Measurements from ENCODE around the gene PRKN.

PRKN gene

DNA sequence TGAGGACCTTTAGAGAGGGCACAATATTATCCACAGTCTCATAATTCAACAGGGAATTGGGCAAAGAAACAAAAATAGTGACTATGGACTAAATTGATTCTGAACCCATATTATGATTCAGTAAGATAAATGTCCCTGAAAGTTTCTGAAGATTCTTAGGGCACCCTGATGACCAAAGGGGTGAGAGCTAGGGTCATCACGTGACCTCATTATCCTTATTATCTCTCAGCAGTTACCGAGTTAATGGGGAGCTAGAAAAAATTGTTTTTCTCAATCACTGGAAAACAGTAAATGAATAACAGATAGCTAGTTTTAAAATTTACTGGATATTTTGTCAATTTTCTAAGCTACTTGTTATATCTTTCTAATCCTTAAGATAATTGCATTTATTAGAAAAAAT, 639.5 kb downstream of the PRKN start:
- DNase-seq = no peak

DNA sequence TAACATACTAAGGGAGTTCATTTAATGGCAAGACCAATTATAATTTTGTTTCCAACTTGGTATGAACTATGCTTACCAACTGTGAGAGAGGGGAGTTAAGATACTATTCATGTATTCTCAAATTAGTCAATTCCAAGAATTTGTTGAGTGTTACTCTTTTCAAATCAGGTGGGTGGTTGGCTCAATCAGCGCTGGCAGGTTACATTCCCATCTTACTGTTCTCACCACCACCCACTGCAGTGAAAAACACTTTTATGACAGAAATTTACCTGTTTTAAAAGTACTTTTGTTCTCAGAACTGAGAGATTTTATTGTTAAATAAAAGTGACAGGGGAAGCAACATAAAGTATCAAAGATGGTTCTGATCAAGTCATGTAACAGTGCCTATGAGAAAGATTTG, 642.0 kb downstream of the PRKN start:
- DNase-seq = no peak

DNA sequence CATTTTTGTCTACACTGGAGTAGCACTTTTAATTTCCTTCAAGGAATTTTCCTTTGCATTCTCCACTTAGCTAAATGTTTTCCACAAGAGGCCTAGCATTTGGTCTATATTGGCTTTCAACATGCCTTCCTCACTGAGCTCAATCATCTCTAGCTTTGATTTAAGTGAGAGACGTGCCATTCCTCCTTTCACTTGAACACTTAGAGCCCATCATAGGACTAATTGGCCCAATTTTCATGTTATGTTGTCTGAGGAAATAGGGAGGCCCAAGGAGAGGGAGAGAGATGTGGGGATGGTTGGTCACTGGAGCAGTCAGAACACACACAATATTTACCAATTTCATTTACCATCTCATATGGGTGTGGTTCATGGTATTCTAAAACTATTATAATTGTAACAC, 645.0 kb downstream of the PRKN start:
- no peak for DNase-seq

DNA sequence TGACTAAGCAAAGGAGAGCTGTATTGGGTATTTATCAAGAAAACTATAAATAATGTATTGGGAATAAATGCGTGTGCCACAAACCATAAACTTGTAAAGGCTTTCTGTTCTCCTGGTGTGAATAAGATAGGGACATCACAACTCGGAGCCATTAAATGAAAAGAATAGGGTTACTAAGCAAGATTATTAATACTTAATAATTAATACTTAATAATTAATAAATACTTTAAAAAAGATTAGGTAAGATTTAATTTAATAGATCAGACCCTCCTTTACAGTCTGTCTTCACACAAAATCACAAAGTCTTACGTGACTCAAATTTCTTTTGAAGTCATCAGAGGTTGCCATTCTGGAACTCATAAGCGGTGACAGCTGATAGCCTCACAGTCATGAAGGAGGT, 648.9 kb downstream of the PRKN start:
- DNase-seq = no peak

DNA sequence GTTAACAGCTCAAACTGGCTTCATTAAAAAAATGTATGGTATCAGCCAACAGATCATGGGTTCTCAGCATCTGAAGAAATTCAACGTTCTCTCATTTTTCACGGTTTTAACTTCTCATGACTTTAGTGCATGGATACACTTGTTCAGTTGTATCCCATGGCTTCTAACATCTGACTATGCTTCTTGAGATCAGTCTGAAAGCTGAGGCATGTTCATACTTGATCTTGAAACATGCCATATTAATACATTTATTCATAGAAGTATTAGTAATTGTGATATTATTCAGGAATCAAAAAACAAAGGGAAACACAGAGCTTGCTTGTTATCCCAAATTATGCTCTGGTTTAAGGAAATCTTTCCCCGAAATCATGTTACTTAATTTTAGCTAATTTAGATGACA, 649.4 kb downstream of the PRKN start:
- no peak for DNase-seq

DNA sequence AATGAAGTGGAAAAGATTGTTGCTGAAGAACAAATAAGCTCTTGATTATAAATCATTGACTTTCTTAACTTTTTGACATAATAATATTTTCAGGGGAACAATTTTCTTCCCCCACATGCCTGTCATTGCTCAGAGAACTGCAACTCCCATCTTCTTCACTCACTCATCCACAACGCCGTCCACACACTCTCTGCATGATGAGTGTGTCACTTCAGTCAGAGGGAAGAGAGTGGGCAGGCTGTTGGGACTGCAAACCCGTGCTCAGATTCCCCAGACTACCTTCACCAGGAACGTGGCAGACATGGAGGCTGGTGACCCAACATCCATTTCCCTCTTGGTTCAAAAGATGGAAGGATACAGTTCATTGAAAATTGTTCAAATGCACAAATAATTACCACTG, 650.8 kb downstream of the PRKN start:
- no peak for DNase-seq

DNA sequence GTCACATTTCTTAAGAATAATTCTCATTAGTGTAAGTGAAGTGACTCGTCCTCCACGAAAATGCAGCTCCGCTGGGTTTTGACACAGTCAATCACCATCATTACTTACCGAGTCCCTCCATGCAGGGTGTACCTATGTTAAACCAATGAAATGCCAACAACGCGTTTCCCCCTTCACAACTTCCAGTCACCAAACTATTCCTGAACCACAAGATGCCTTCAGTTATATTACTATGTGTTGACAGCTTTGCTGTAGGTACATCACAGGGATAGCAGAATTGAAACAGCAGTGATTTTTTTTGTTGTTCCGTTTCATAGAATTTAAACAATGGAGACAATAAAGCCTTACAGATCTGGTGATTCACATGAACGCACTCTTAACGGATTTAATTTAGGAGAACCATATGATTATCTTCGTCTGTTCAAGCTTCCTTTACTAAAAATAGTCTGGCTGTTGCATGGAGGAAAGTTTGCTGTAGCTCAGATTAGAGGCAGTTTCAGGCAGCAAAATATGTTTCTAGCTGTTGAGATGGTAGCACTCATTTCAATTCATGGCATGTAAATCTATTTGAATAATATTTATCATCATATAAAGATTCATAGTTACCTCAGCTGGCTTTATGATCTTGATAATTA, 652.8 kb downstream of the PRKN start:
- no peak for DNase-seq

DNA sequence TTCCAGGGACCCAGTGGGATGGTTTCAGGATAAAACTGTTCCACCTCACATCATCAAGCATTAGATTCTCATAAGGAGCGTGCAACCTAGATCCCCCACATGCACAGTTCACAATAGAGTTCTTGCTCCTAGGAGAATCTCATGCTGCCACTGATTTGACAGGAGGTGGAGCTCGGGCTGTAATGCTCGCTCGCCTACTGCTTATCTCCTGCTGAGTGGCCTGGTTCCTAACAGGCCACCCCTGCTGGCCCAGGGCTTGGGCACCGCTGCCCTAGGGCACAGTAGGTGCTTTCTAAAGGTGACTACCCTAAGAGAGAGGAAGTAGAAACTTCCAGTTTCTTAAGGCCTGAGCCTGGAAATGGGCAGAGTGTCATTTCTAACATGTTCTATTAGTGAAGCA, 656.9 kb downstream of the PRKN start:
- no peak for DNase-seq

DNA sequence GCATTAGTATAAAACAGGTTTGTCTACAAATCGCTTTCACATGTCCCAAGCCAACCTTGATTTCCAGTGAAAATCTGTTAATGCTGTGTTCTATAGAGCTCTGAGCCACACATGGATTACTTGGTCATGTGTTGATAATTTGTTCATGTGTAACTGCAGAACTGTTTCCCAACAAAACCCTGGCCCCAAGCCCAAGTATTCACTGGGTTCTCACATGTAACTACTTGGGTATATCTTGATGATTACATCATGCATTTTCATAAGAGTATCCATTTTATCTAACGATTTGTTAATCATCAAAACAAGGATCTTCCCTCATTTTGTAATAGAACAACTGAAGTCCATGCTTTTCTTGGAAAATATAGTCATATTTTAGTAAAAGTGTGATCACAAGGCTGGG, 657.6 kb downstream of the PRKN start:
- no peak for DNase-seq

DNA sequence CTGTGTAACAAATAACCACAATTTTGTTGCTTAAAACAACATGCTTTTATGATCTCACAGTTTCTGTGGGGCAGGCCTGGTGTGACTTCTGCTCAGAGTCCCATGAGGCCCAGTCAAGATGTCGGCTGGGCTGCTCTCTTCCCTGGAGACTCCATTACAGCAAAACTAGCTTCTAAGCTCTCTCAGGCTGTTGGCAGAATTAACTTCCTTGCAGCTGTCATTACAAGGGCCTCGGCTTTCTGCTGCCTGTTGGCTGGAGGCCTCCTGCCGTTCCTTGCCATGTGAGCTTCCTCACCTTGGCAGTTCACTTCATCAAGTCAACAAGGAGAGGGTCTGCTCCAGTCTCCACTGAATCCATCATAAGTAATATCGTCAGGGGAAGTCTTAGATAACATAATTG, 659.2 kb downstream of the PRKN start:
- no peak for DNase-seq

DNA sequence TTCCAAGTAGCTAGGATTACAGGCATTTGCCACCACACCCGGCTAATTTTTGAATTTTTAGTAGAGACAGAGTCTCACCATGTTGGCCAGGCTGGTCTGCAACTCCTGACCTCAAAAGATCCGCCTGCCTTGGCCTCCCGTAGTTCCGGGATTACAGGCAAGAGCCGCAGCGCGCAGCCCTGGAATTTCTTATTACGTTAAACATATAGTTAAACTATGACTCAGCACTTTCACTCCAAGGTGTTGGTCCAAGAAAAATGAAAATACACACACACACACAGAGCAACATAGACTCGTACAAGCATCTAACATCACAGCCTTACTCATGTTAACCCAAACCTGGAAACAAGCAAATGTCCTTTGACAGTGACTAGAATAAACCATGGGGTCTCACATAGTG, 663.9 kb downstream of the PRKN start:
- no peak for DNase-seq

DNA sequence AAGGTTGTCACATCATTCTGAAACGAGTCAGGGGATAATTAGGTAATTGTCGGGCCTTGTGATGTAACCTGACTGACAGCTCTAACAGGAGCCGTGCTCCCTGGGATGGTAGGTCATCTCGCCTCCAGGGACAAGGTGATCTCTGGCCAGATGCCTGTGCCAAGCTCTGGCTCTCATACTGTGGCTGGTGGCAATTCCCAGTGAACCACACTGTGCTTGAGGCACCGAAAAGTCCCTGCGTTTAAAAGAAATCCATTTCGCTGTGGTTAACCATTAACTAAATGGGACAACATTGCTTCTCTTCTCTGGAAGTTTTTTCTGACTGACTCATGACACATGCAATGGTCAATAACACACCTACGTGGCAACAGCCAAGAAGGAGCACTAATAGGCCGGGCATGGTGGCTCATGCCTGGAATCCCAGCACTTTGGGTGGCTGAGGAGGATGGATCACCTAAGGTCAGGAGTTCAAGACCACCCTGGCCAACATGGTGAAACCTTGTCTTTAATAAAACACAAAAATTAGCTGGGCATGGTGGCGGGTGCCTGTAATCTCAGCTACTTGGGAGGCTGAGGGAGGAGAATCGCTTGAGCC, 669.2 kb downstream of the PRKN start:
- peak; percentile 6 to 37 for DNase-seq

DNA sequence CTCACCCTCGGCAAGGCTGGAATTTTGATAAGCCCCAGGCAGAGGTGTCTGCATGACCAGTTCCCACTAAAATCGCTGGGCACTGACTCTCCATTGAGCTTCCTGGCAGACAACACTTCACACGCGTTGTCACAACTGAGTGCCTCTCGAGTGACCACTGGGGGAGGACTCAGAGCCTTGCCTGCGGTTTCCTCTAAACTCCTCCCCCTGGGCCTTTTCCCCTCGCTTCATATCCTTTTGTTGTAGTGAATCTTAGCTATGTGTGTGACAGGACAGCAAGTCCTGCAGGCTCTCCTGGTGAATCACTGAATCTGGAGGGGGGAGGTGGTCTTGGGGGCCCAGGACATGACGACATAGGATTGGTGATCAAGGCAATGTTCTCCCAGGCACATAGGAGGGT, 670.8 kb downstream of the PRKN start:
- no peak for DNase-seq

DNA sequence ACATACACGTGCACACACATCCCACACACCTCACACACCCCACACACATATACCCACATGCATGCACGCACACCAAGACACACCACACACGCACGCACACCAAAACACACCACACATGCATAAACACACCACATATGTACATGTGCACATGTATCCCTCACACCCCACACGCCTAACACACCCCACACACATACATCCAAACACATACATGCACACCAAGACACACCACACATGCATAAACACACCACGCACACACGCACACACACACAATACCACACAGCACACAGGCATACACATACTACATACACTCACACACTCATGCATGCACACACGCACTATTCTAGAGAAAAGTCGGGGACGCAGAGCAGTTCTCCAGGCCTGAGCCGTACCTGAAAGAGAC, 671.5 kb downstream of the PRKN start:
- no peak for DNase-seq

DNA sequence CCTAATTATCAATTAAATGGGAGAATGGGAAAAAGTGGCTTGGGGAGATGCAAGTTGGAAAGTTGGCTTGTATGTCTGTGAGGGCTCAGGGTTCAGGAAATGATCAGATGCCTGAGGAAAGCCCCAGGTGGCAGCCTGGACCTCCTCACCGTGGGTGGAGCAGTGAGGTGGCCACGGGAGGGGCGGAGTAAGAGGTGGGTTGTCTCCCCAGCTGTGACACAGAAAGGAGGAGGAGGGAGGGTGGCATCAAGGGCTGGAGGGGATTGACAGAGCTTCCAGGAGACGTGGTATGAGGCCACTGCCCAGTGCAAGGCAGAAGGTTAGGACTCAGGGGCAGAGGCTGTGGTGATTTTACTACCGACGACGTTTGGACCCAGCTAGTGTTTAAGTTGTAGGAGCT, 672.2 kb downstream of the PRKN start:
- no peak for DNase-seq

DNA sequence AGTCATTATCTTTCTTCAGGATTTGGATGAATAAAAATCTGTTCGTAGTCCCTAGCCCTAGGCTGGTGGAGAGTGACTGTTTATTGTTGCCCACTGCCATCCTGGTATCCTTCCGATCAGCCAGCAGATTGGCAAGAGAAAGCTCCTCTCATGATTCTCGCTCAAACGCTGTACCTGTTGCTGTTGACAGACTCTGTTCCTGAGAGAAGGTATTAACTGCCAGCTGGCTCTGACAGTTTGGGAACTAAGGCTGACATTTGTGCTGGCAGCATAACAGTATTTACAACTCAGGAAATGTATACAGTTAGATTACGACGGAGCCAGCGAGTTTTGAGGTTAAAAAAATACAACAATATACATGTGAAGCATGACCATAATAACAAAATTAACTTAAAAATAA, 674.5 kb downstream of the PRKN start:
- DNase-seq = no peak

DNA sequence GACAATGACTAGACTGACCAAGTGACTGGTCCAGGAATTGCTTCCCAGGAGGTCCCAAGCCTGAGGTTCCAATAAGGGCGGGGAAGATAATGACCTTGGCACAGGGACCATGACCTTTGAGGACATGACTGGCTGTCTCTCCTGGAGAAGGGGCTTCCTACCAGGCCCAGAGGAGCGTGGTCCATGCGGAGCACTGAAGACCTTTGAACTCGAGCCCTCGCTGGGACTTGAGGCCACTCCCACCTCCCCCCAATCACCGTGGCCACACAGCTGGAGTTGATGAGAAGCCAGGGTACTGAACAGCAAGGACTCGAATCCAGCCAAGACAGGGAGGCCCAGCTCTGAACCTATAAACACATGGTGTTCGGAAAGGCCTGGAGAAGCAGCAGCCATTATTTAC, 677.0 kb downstream of the PRKN start:
- DNase-seq = no peak

DNA sequence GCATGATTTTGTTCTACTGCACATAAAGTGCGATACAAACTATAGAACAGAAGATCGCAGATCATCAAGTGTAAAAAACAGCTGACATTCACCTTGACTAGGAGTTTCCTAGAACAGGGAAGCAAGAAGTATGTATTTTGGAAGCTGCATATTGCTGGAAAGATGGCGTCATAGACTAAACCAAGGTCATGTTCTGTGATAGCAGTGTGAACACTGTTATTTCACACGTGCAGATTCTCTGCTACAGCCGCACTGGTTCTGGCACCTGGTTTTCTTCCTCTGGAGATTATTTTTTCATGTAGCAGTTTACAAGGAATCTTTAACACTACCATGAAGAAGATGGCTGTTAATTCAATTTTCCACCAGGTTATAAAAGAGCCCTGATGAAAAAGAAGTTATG, 681.2 kb downstream of the PRKN start:
- DNase-seq = no peak

DNA sequence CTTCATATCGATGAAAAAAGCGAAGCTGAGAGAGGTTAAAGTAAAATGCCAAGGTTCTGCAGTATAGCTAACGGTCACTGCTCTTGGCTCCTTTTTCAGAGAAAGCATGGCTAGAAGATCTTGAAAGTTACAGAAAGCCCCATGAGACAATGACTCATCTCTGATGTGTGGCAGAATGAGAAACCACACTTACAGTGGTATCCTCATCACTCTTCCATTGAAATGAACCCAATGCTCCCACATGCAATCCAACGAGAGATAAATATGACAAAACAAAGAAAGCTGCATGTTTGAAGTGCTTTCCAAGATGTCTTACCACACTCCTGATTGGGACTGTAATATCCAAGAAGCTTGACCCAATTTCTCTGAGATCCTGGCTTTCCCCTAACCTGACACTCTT, 694.9 kb downstream of the PRKN start:
- DNase-seq = no peak

DNA sequence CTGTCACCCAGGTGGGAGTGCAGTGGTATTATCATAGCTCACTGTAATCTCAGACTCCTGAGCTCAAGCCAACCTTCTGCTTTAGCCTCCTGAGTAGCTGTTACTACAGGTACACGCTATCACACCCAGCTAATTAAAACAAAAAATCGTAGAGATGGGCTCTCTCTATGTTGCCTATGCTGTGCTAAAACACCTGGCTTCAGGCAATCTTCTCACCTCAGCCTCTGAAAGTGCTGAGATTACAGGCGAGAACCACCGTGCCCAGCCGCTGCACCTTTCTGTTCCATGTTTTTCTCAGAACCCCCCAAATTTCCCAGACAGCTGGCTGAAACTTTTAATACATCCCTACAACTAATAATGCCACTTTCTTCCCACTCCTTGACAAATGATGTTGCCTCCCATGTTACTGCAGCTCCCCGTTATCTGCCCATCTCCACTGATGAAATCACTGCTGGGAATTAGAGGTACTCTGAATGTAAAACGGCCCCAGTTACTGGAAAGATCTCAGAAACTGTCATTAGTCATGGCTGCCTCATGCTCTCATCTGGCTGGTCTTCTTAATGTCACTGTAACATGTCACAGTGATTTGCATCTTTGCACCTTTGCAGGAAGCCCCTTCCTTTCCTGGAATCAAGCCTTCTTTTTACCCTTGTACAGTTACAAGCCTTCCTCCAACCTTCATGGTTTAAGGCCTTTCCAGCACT, 697.5 kb downstream of the PRKN start:
- no peak for DNase-seq

DNA sequence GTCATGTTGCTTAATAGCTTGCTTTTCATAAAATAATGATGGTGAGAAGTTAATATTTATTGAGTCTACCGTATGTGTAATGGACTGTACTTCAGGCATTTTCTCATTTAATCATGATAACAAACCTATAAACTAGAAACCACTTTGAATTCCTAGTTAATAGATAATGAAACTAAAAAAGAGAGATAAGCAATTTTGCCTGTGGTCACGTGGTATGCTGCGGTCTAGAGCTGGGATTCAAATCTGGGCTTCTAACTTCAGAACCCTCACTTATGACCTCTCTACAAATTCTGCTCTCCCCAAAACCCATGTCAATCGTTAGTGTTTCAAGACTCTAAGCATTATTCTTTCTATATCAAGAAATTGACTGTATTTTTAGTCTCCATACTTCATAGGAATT, 700.7 kb downstream of the PRKN start:
- no peak for DNase-seq

DNA sequence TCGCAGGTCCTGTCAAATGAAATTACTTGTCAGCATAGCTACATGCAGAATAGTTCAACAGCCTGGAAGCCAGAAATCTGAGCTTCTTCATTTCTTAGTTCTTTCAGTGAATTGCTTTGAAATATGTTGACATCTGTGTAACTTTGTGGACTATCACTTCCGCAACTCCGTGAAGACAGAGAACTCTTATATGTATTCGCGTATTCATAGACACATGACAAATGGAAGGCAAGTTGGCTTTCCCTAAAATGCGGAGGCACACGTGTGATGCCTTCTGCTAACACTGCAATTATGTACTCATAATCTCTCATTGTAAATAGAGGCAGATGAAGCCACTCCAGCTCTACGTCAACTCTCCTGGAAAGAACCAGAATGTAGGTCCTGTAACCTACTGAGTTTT, 701.5 kb downstream of the PRKN start:
- no peak for DNase-seq

DNA sequence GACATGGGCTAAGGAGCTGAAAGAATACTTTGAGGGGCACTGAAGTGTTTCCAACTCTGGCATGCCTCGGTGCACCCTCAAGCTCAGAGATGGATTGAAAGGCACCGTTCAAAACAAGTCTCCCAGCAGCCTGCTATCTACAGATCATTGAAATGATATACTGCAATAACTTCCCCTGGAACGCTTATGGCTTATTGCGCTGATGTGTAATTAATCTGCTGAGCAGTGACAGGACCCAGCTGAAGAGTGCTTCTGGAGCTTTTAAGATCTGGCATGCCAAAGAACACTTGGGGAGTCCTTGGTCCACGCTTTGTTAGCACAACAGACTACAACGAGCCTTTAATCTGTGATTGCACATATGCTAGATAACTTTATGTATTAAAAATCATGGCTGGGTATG, 708.2 kb downstream of the PRKN start:
- DNase-seq = no peak

DNA sequence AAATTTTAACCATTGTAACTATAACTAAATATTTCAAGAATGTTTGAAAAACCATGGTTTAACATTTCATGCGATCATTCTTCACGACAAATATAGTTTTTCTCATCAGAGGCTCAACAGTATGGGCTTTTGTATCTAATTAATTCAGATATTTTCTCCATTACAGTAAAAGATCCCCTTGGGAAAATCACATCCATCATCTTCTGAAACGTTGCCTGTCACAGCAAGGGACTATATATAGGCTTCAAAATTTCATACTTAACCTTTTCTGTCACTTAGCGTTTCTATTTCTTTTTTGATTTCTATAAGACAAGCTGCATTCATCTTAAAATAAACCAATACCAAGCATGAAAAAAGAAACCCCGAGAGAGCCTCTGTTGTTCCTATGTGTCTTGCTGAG, 710.0 kb downstream of the PRKN start:
- DNase-seq = no peak

Measured in NCI-H526 (cell line).